GM19023 (cell line): Measurements from ENCODE around the gene LHPP.

Experiments used
- ATAC-seq: cut with Tn5 transposase; IDR thresholded peaks from one replicate; pipeline ENCODE4 v1.9.1; 2021; ENCODE audit warnings: mild to moderate bottlenecking, moderate library complexity; ENCODE audit not compliant: unreplicated experiment

Gene LHPP

GRCh38 chr10:124469956-124470484 is 8.4 kb downstream of the LHPP start:
- ATAC-seq = no peak

- ATAC-seq = no peak
These were observed 9.2 kb downstream of the LHPP start for GRCh38 chr10:124470544-124471434.

- no peak for ATAC-seq
These were observed 10.4 kb downstream of the LHPP start for GRCh38 chr10:124472071-124472470.

GRCh38 chr10:124473070-124473469 is 11.4 kb downstream of the LHPP start:
- ATAC-seq = no peak

- no peak for ATAC-seq
These were observed 13.0 kb downstream of the LHPP start for GRCh38 chr10:124474514-124475070.

- no peak for ATAC-seq
These were observed 14.6 kb downstream of the LHPP start for GRCh38 chr10:124476043-124476725.

GRCh38 chr10:124477614-124478363 is 16.2 kb downstream of the LHPP start:
- no peak for ATAC-seq

GRCh38 chr10:124478515-124478914 is 16.9 kb downstream of the LHPP start:
- no peak for ATAC-seq

GRCh38 chr10:124480860-124481259 is 19.2 kb downstream of the LHPP start:
- ATAC-seq = no peak

- no peak for ATAC-seq
These were observed 20.1 kb downstream of the LHPP start for GRCh38 chr10:124481717-124482116.

- no peak for ATAC-seq
These were observed 20.7 kb downstream of the LHPP start for GRCh38 chr10:124482236-124482800.

- no peak for ATAC-seq
These were observed 21.3 kb downstream of the LHPP start for GRCh38 chr10:124482876-124483275.

- ATAC-seq = no peak
These were observed 22.4 kb downstream of the LHPP start for GRCh38 chr10:124484031-124484430.

- no peak for ATAC-seq
These were observed 23.0 kb downstream of the LHPP start for GRCh38 chr10:124484661-124485060.

GRCh38 chr10:124486635-124487034 is 25.0 kb downstream of the LHPP start:
- ATAC-seq = no peak

GRCh38 chr10:124491105-124491504 is 29.5 kb downstream of the LHPP start:
- no peak for ATAC-seq

- ATAC-seq = no peak
These were observed 30.6 kb downstream of the LHPP start for GRCh38 chr10:124492266-124492665.

GRCh38 chr10:124493214-124493882 is 31.7 kb downstream of the LHPP start:
- ATAC-seq = no peak

GRCh38 chr10:124494046-124494807 is 32.6 kb downstream of the LHPP start:
- ATAC-seq = no peak
